NCI-H345 (cell line): Measurements from ENCODE around the gene MIR17HG.
A peak's percentile ranks its signal among the peaks of the same experiment; 100 is the strongest.

ENCODE experiments used
- DNase-seq: peaks from one replicate; lab custom pipeline; 2025; lab: John Stamatoyannopoulos, UW

Gene MIR17HG

GRCh38 chr13:91368676-91369440, 21.4 kb downstream of the MIR17HG start:
- no peak for DNase-seq

- DNase-seq = no peak
Observed at GRCh38 chr13:91369441-91369831, 21.9 kb downstream of the MIR17HG start.

- DNase-seq = no peak
Observed at GRCh38 chr13:91370501-91370900, 23.0 kb downstream of the MIR17HG start.

GRCh38 chr13:91372911-91373310, 25.4 kb downstream of the MIR17HG start:
- DNase-seq = no peak

GRCh38 chr13:91375116-91375729, 27.7 kb downstream of the MIR17HG start:
- DNase-seq = no peak

- DNase-seq = no peak
Observed at GRCh38 chr13:91381371-91381770, 33.9 kb downstream of the MIR17HG start.

GRCh38 chr13:91383836-91384235, 36.3 kb downstream of the MIR17HG start:
- DNase-seq = no peak

GRCh38 chr13:91384896-91385295, 37.4 kb downstream of the MIR17HG start:
- no peak for DNase-seq

- DNase-seq = no peak
Observed at GRCh38 chr13:91389186-91389585, 41.7 kb downstream of the MIR17HG start.

GRCh38 chr13:91397595-91397994, 50.1 kb downstream of the MIR17HG start:
- no peak for DNase-seq

GRCh38 chr13:91398413-91399188, 51.1 kb downstream of the MIR17HG start, which contains the start of gene GPC5:
Gene GPC5 (plus strand): TSS chr13:91398621.
- DNase-seq = peak; percentile 62

GRCh38 chr13:91399189-91400062, 51.9 kb downstream of the MIR17HG start:
- DNase-seq = no peak

- DNase-seq = no peak
Observed at GRCh38 chr13:91400063-91400399, 52.5 kb downstream of the MIR17HG start.

GRCh38 chr13:91400671-91401070, 53.2 kb downstream of the MIR17HG start:
- DNase-seq = no peak

- DNase-seq = no peak
Observed at GRCh38 chr13:91401920-91402319, 54.4 kb downstream of the MIR17HG start.
